ENCODE results near the gene PAX4. TPM values are rescaled to one million over a fixed set of nuclear protein-coding genes. Genes with fewer than 3 reads are reported as not detected.

The PAX4 gene
- polyA plus RNA-seq, 1 experiment = not detected

DNA sequence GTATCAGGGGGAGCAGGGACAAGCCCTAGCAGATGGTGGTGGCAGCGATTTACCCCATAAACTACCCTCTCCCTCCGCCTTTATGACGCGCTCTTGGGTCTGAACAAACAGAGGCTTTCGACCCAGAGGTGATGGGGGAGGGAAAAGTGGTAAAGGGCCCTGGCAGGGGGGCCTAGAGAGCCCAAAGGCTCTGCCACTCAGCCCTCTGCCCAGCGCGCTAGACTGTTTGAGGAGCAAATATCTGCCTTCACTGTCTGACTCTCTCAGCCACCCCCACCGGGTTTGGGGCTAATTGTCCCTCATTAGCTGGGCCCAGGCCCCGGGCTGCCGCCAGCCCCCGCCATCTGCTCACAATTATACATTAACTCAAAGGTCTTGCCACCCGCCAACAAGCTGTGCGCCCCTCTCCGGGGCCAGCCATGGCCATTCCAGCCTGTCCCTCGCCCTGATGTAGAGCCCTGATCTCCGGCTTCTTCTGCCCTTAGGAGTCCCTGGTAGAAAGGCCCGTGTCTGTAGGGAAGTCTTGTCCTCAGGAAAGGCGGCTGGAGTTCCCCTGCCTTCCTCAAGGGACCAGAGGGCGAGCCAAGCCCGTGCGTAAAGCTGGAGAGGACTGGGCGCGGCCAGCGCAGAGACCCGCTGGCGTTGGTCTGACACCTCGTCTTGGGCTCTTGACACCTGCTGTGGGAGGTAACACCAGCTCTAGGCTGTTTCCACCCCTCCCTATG lies 1.9 kb upstream of the PAX4 start:
- Histone ChIP-seq H3K4me3 (ENCODE audit: low read depth, low read length) (no peak overlapping the region), H3K36me3 (ENCODE audit: control insufficient read depth, insufficient read depth, low read length) (no peaks in the 10 kb centered on the region), H3K27me3 (ENCODE audit: control insufficient read depth, insufficient read depth, low read length) (peaks cover 46% of the 10 kb centered on the region)
- ChIA-PET CTCF (interaction anchor here (1.5 kb wide), 1 partner anchor 9 kb away, joined by 3 read pairs; no protein-coding TSS in a partner anchor), POLR2A (no interaction called here)
- TF ChIP-seq, protein P1, sequence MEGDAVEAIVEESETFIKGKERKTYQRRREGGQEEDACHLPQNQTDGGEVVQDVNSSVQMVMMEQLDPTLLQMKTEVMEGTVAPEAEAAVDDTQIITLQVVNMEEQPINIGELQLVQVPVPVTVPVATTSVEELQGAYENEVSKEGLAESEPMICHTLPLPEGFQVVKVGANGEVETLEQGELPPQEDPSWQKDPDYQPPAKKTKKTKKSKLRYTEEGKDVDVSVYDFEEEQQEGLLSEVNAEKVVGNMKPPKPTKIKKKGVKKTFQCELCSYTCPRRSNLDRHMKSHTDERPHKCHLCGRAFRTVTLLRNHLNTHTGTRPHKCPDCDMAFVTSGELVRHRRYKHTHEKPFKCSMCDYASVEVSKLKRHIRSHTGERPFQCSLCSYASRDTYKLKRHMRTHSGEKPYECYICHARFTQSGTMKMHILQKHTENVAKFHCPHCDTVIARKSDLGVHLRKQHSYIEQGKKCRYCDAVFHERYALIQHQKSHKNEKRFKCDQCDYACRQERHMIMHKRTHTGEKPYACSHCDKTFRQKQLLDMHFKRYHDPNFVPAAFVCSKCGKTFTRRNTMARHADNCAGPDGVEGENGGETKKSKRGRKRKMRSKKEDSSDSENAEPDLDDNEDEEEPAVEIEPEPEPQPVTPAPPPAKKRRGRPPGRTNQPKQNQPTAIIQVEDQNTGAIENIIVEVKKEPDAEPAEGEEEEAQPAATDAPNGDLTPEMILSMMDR (IDR thresholded peaks at IDR 0.05; ENCODE audit: insufficient read depth, low read depth, low read length) = no peak
- no peak for DNase-seq (ENCODE audit: low read depth)

DNA sequence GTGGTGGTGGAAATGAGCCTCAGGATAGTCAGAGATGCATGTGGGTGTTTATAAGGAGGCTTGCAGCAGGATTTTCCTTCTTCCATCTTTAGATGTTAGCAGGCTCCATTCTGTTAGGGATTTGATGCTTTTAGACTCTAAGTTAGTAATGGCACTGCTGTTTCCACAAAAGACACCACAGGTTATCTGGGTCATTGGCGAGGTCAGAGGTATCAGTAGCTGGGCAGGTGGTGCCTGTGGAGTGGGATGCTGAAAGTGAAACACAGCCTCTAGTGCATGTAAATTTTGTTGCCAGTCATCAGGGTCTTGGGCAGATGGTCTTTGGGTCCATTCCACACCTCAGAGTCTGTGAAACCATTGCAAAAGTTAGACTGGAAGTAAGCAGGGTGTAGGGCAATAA lies 833 bp upstream of the PAX4 start:
- DNase-seq (ENCODE audit: low read depth) = no peak
- H3K4me3 ChIP-seq (ENCODE audit: low read depth, low read length) = no peak overlapping the region
- H3K27me3 ChIP-seq (ENCODE audit: control insufficient read depth, insufficient read depth, low read length) = peaks cover 49% of the 10 kb centered on the region
- H3K36me3 ChIP-seq (ENCODE audit: control insufficient read depth, insufficient read depth, low read length) = no peaks in the 10 kb centered on the region
- TF ChIP-seq, protein P1 (IDR thresholded peaks at IDR 0.05; ENCODE audit: insufficient read depth, low read depth, low read length) = no peak
- ChIA-PET CTCF (no interaction called here), POLR2A (no interaction called here)

DNA sequence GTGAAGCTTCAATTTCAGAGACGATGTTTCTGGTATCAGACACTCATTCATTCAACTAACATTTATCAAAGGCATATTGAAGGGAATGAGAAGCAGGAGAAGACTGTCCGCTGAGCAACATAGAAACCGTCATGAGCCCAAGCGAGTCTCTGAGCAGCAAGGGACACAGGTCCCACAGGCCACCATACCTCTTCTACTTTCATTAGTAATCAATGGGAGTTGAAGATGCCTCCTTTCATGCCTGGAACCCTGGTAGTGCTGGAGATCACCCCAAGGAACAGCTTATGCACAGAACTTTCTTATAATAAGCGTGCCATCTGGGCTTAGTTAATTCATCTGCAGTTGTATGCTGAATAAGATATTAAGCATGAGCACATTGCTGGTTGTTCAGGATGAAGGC lies 1.2 kb downstream of the PAX4 start:
- no peak for DNase-seq (ENCODE audit: low read depth)
- POLR2A ChIA-PET = no interaction called here
- H3K4me3 ChIP-seq (ENCODE audit: low read depth, low read length) = no peak overlapping the region
- no peaks in the 10 kb centered on the region for H3K36me3 ChIP-seq (ENCODE audit: control insufficient read depth, insufficient read depth, low read length)
- H3K27me3 ChIP-seq (ENCODE audit: control insufficient read depth, insufficient read depth, low read length) = peaks cover 52% of the 10 kb centered on the region
- TF ChIP-seq, protein P1 (IDR thresholded peaks at IDR 0.05; ENCODE audit: insufficient read depth, low read depth, low read length) = no peak
- CTCF ChIA-PET = interaction anchor here (1.0 kb wide), 1 partner anchor 17 kb away, joined by 3 read pairs; no protein-coding TSS in a partner anchor

GRCh38 chr7:127612263-127612662 lies 5.7 kb downstream of the PAX4 start:
- TF ChIP-seq, protein P1 (IDR thresholded peaks at IDR 0.05; ENCODE audit: insufficient read depth, low read depth, low read length) = no peak
- no peaks in the 10 kb centered on the region for H3K36me3 ChIP-seq (ENCODE audit: control insufficient read depth, insufficient read depth, low read length)
- ChIA-PET CTCF (no interaction called here), POLR2A (no interaction called here)
- peaks cover 22% of the 10 kb centered on the region for H3K27me3 ChIP-seq (ENCODE audit: control insufficient read depth, insufficient read depth, low read length)
- H3K4me3 ChIP-seq (ENCODE audit: low read depth, low read length) = no peak overlapping the region
- DNase-seq (ENCODE audit: low read depth) = no peak

- ChIA-PET CTCF (interaction anchor here (0.6 kb wide), 1 partner anchor 573 kb away, joined by 3 read pairs; no protein-coding TSS in a partner anchor), POLR2A (no interaction called here)
- TF ChIP-seq, protein P1 (IDR thresholded peaks at IDR 0.05; ENCODE audit: insufficient read depth, low read depth, low read length) = no peak
- Histone ChIP-seq H3K36me3 (ENCODE audit: control insufficient read depth, insufficient read depth, low read length) (no peaks in the 10 kb centered on the region), H3K4me3 (ENCODE audit: low read depth, low read length) (no peak overlapping the region), H3K27me3 (ENCODE audit: control insufficient read depth, insufficient read depth, low read length) (peaks cover 4% of the 10 kb centered on the region)
- DNase-seq (ENCODE audit: low read depth) = no peak
Measured at GRCh38 chr7:127609297-127609696, 8.6 kb downstream of the PAX4 start.
